Ishikawa (cell line): Measurements from ENCODE around the gene GEMIN8.

Experiments used
- CEBPB ChIP-seq: IDR thresholded peaks from 2 replicates; pipeline ENCODE4 v1.6.1; 2012
- CREB1 ChIP-seq: IDR thresholded peaks from 2 replicates; pipeline ENCODE4 v1.6.1; 2012; ENCODE audit warnings: low read depth
- EGR1 ChIP-seq: IDR thresholded peaks from 2 replicates; pipeline ENCODE4 v1.6.1; 2012
- EP300 ChIP-seq: IDR thresholded peaks from 2 replicates; pipeline ENCODE4 v1.6.1; 2012; ENCODE audit warnings: borderline replicate concordance
- FOXM1 ChIP-seq: IDR thresholded peaks from 2 replicates; pipeline ENCODE4 v1.6.1; 2012; ENCODE audit warnings: low read depth, borderline replicate concordance
- MAX ChIP-seq: IDR thresholded peaks from 2 replicates; pipeline ENCODE4 v1.6.1; 2012
- NFIC ChIP-seq: IDR thresholded peaks from 2 replicates; pipeline ENCODE4 v1.6.1; 2012
- RAD21 ChIP-seq: IDR thresholded peaks from 2 replicates; pipeline ENCODE4 v1.6.1; 2012; ENCODE audit warnings: low read depth
- REST ChIP-seq: IDR thresholded peaks from 2 replicates; pipeline ENCODE4 v1.6.1; 2012; ENCODE audit warnings: low read depth, mild to moderate bottlenecking
- TAF1 ChIP-seq: IDR thresholded peaks from 2 replicates; pipeline ENCODE4 v1.6.1; 2012; ENCODE audit warnings: low read depth, mild to moderate bottlenecking
- TCF12 ChIP-seq: IDR thresholded peaks from 2 replicates; pipeline ENCODE4 v1.6.1; 2012; ENCODE audit warnings: low read depth
- TEAD4 ChIP-seq: IDR thresholded peaks from 2 replicates; pipeline ENCODE4 v1.6.1; 2012
- USF1 ChIP-seq: IDR thresholded peaks from 2 replicates; pipeline ENCODE4 v1.6.1; 2012
- YY1 ChIP-seq: IDR thresholded peaks from 2 replicates; pipeline ENCODE4 v1.6.1; 2012; ENCODE audit warnings: low read depth
- ZBTB7A ChIP-seq: IDR thresholded peaks from 2 replicates; pipeline ENCODE4 v1.6.1; 2012; ENCODE audit warnings: low read depth

Gene GEMIN8

GRCh38 chrX:14015941-14016340 is 13.8 kb downstream of the GEMIN8 start:
- TF ChIP-seq REST, result no peak
- TF ChIP-seq CREB1, result no peak
- TF ChIP-seq CEBPB, result no peak
- TF ChIP-seq YY1, result no peak
- no peak for TF ChIP-seq EGR1
- TF ChIP-seq ZBTB7A, result no peak
- no peak for TF ChIP-seq RAD21
- TF ChIP-seq TCF12, result no peak
- TF ChIP-seq USF1, result no peak
- no peak for TF ChIP-seq FOXM1
- no peak for TF ChIP-seq NFIC
- TF ChIP-seq EP300, result no peak
- TF ChIP-seq MAX, result no peak
- no peak for TF ChIP-seq TAF1
- TF ChIP-seq TEAD4, result no peak

- no peak for TF ChIP-seq EGR1
- TF ChIP-seq CEBPB, result no peak
- TF ChIP-seq EP300, result no peak
- no peak for TF ChIP-seq TAF1
- TF ChIP-seq NFIC, result no peak
- TF ChIP-seq ZBTB7A, result no peak
- no peak for TF ChIP-seq RAD21
- TF ChIP-seq TCF12, result no peak
- no peak for TF ChIP-seq MAX
- TF ChIP-seq USF1, result no peak
- no peak for TF ChIP-seq REST
- TF ChIP-seq FOXM1, result no peak
- no peak for TF ChIP-seq TEAD4
- no peak for TF ChIP-seq YY1
- TF ChIP-seq CREB1, result no peak
Observed at GRCh38 chrX:14015294-14015693, 14.4 kb downstream of the GEMIN8 start.

GRCh38 chrX:14014526-14014925 is 15.2 kb downstream of the GEMIN8 start:
- TF ChIP-seq RAD21 (no peak), FOXM1 (no peak), TCF12 (no peak)

GRCh38 chrX:14013054-14013453 is 16.6 kb downstream of the GEMIN8 start:
- TF ChIP-seq CREB1 (no peak), TCF12 (no peak), CEBPB (no peak), TAF1 (no peak), REST (no peak), YY1 (no peak), FOXM1 (no peak), MAX (no peak), EP300 (no peak), USF1 (no peak), ZBTB7A (no peak), RAD21 (no peak), NFIC (no peak), TEAD4 (no peak), EGR1 (no peak)
